Kidney (tissue), 14 donors: Measurements from ENCODE around the gene IRS2. TPM values are rescaled to one million over a fixed set of nuclear protein-coding genes. Genes with fewer than 3 reads are reported as not detected.

ENCODE experiments used
- DNase-seq, 5 donors: peaks; one replicate each; pipeline ENCODE4 v3.0.0-alpha.2; 2013 to 2020
- FAIRE-seq: peaks from 2 replicates; lab custom pipeline; 2012; peaks lifted over from hg19 to GRCh38; lab: Jason Lieb, UNC
- H3K27ac ChIP-seq, 2 donors: one replicate each; pipeline ENCODE4 v1.7.0; 2013; ENCODE audit warnings: low read depth in 2 of 2, low read length in 2 of 2, inconsistent platforms in 1 of 2
- H3K27me3 ChIP-seq: one replicate; pipeline ENCODE4 v1.7.1; 2013; ENCODE audit warnings: low read length, inconsistent platforms; ENCODE audit not compliant: control insufficient read depth, insufficient read depth
- H3K36me3 ChIP-seq, 3 donors: one replicate each; pipeline versions ENCODE4 v1.7.0 to v1.7.1; 2013; ENCODE audit warnings: low read length in 3 of 3, control low read depth in 1 of 3, inconsistent platforms in 1 of 3; ENCODE audit not compliant: insufficient read depth in 3 of 3, control insufficient read depth in 2 of 3
- H3K4me1 ChIP-seq, 3 donors: one replicate each; pipeline versions ENCODE4 v1.7.0 to v1.7.1; 2013; ENCODE audit warnings: low read length in 3 of 3, inconsistent platforms in 1 of 3, low read depth in 1 of 3; ENCODE audit not compliant: control insufficient read depth in 2 of 3, insufficient read depth in 2 of 3
- H3K4me3 ChIP-seq, 3 donors: one replicate each; pipeline versions ENCODE4 v1.7.0 to v1.8.1; 2013; ENCODE audit warnings: low read length in 3 of 3, control low read depth in 1 of 3, inconsistent platforms in 1 of 3
- H3K9ac ChIP-seq, 3 donors: one replicate each; pipeline versions ENCODE4 v1.7.0 to v1.7.1; 2013; ENCODE audit warnings: low read length in 3 of 3, control low read depth in 1 of 3, inconsistent platforms in 1 of 3
- H3K9me3 ChIP-seq, 3 donors: one replicate each; pipeline versions ENCODE4 v1.7.0 to v1.7.1; 2013; ENCODE audit warnings: low read length in 3 of 3, control low read depth in 1 of 3, inconsistent platforms in 1 of 3; ENCODE audit not compliant: control insufficient read depth in 2 of 3, insufficient read depth in 1 of 3
- intact Hi-C: fragments of 100-400 bp; cut with DNase I; formaldehyde crosslinking; loops from one replicate; pipeline ENCODE4 v1.11.1; 2022
- polyA plus RNA-seq: library from polyadenylated mRNA; stranded (reverse); fragments of 350-450 nt; fragmentation: Illumina TruSeq; extraction: RNeasy Lipid Tissue Mini Kit (QIAGEN cat#74804); gene quantifications from one replicate; pipeline ENCODE4 v1.2.3, GENCODE V29; 2014; ENCODE audit warnings: low read depth, low replicate concordance; ENCODE audit not compliant: insufficient read depth
- total RNA-seq: library from RNA; stranded (reverse); fragmentation: NEBNext Ultra II Directional; extraction: Animal tissue kit (Norgen Biotek cat#: 25700); gene quantifications from one replicate; pipeline ENCODE4 v1.2.1, GENCODE V29; 2021
- TF ChIP-seq, protein P1 (sequence below): IDR thresholded peaks from 3 replicates; pipeline ENCODE4 v1.5.1; 2012; ENCODE audit warnings: mild to moderate bottlenecking, moderate library complexity, borderline replicate concordance; ENCODE audit not compliant: insufficient read depth; ENCODE audit errors: extremely low read depth
- donor health status: control.
- donor health status: control.
- donor health status: control.
- donor health status: control.
- donor health status: control.
- donor health status: DM: yes; HTN: yes; CAD: no.
- donor health status: Normal renal cell carcinoma (clear cell type).

Gene IRS2
- total and polyA plus RNA-seq, 2 donors from 2014 or later, result 2.1 to 12.9 TPM

GRCh38 chr13:109804654-109805053 lies 18.3 kb upstream of the IRS2 start:
- H3K9ac ChIP-seq, result no peak overlapping the region
- DNase-seq (peak in 1 of 5 donors; percentile 39), FAIRE-seq (no peak)
- TF ChIP-seq, protein P1, sequence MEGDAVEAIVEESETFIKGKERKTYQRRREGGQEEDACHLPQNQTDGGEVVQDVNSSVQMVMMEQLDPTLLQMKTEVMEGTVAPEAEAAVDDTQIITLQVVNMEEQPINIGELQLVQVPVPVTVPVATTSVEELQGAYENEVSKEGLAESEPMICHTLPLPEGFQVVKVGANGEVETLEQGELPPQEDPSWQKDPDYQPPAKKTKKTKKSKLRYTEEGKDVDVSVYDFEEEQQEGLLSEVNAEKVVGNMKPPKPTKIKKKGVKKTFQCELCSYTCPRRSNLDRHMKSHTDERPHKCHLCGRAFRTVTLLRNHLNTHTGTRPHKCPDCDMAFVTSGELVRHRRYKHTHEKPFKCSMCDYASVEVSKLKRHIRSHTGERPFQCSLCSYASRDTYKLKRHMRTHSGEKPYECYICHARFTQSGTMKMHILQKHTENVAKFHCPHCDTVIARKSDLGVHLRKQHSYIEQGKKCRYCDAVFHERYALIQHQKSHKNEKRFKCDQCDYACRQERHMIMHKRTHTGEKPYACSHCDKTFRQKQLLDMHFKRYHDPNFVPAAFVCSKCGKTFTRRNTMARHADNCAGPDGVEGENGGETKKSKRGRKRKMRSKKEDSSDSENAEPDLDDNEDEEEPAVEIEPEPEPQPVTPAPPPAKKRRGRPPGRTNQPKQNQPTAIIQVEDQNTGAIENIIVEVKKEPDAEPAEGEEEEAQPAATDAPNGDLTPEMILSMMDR, result no peak
- H3K27ac ChIP-seq, result no peak overlapping the region
- intact Hi-C loops, result no loop called here
- H3K27me3 ChIP-seq, result no peaks in the 10 kb centered on the region
- no peaks in the 10 kb centered on the region for H3K9me3 ChIP-seq
- no peaks in the 10 kb centered on the region for H3K36me3 ChIP-seq
- no peaks in the 10 kb centered on the region for H3K4me1 ChIP-seq
- H3K4me3 ChIP-seq, result no peak overlapping the region

GRCh38 chr13:109803825-109804224 lies 17.4 kb upstream of the IRS2 start:
- Histone ChIP-seq H3K4me1 (no peaks in the 10 kb centered on the region), H3K4me3 (no peak overlapping the region), H3K27me3 (no peaks in the 10 kb centered on the region), H3K36me3 (no peaks in the 10 kb centered on the region), H3K9ac (no peak overlapping the region), H3K9me3 (no peaks in the 10 kb centered on the region), H3K27ac (peak overlapping the region in 1 of 2 donors; percentile 1)
- intact Hi-C loops, result no loop called here
- TF ChIP-seq, protein P1, result no peak
- FAIRE-seq, result no peak
- peak in 1 of 5 donors; percentile 65 for DNase-seq

- intact Hi-C loops, result no loop called here
- Histone ChIP-seq H3K9me3 (no peaks in the 10 kb centered on the region), H3K4me3 (no peak overlapping the region), H3K4me1 (no peaks in the 10 kb centered on the region), H3K36me3 (no peaks in the 10 kb centered on the region), H3K27me3 (no peaks in the 10 kb centered on the region), H3K27ac (no peak overlapping the region), H3K9ac (no peak overlapping the region)
- DNase-seq, result no peak
- TF ChIP-seq, protein P1, result no peak
- FAIRE-seq, result no peak
Measured at GRCh38 chr13:109802936-109803335, 16.6 kb upstream of the IRS2 start.

- Histone ChIP-seq H3K27ac (no peak overlapping the region), H3K27me3 (no peaks in the 10 kb centered on the region), H3K9me3 (no peaks in the 10 kb centered on the region), H3K4me1 (peaks cover 0 to 2% (median 0%) of the 10 kb centered on the region in 3 donors), H3K4me3 (no peak overlapping the region), H3K9ac (no peak overlapping the region), H3K36me3 (no peaks in the 10 kb centered on the region)
- intact Hi-C loops, result no loop called here
- DNase-seq (no peak), FAIRE-seq (no peak)
- TF ChIP-seq, protein P1, result no peak
Measured at GRCh38 chr13:109795011-109795410, 8.6 kb upstream of the IRS2 start.
